Stomach (tissue), 4 donors: ENCODE results near the gene CCDC158.

ENCODE experiments used
- CTCF ChIP-seq, 7 experiments: fragments of 450-650 bp in 4 of 7; fragments of 200-600 bp in 3 of 7; sonication (generic) in 3 of 7; IDR thresholded peaks; one replicate each; pipeline ENCODE4 v1.5.1; 2016 to 2019; ENCODE audit warnings: antibody characterized with exemption in 7 of 7, control low read depth in 2 of 7, mild to moderate bottlenecking in 1 of 7
- EP300 ChIP-seq: sonication (generic); formaldehyde crosslinking; IDR thresholded peaks from one replicate; pipeline ENCODE4 v1.6.1; 2017; ENCODE audit warnings: antibody characterized with exemption
- POLR2A ChIP-seq, 4 donors: fragments of 450-650 bp; IDR thresholded peaks; one replicate each; pipeline ENCODE4 v1.6.1; 2016; ENCODE audit warnings: antibody characterized with exemption in 4 of 4, control low read depth in 2 of 4, mild to moderate bottlenecking in 1 of 4, moderate library complexity in 1 of 4
- POLR2AphosphoS5 ChIP-seq, 3 donors: sonication (generic); formaldehyde crosslinking; IDR thresholded peaks; one replicate each; pipeline ENCODE4 v1.6.1; 2016; ENCODE audit warnings: antibody characterized with exemption in 3 of 3

GRCh38 chr4:76267811-76268210 lies 153.1 kb downstream of the CCDC158 start:
- TF ChIP-seq POLR2A (IDR thresholded peaks at IDR 0.05) (no peak), CTCF (IDR thresholded peaks at IDR 0.05) (no peak), EP300 (no peak), POLR2AphosphoS5 (IDR thresholded peaks at IDR 0.05) (no peak)
